HepG2 (cell line): ENCODE measurements around the gene COMP. TPM values are rescaled to one million over a fixed set of nuclear protein-coding genes. Genes with fewer than 3 reads are reported as not detected.

Experiments used
- AGO2 ChIP-seq: fragments of 200-400 bp; formaldehyde crosslinking; optimal IDR thresholded peaks from 2 replicates; pipeline ENCODE3; 2017; ENCODE audit warnings: mild to moderate bottlenecking, low read depth, low read length, moderate library complexity
- ERF ChIP-seq: IDR thresholded peaks from 2 replicates; pipeline ENCODE4 v1.6.1; 2018; ENCODE audit warnings: missing biosample characterization, missing genetic modification reagents
- ISX ChIP-seq: sonication (generic); formaldehyde crosslinking; conservative IDR thresholded peaks from 2 replicates; pipeline ENCODE4 v1.5.0; 2020; ENCODE audit warnings: missing genetic modification reagents
- NFE2L2 ChIP-seq: fragments of 150-350 bp; IDR thresholded peaks from 2 replicates; pipeline ENCODE4 v1.6.1; 2014; ENCODE audit warnings: low read length
- ZNF383 ChIP-seq: sonication (generic); formaldehyde crosslinking; IDR thresholded peaks from 2 replicates; pipeline ENCODE4 v1.4.0; 2020; ENCODE audit warnings: missing genetic modification reagents, mild to moderate bottlenecking, borderline replicate concordance
- polyA plus RNA-seq, 8 experiments: library from polyadenylated mRNA; depleted of rRNA in 3 of 8; stranded (reverse) in 7 of 8; unstranded in 1 of 8; fragments of >200 nt; fragmentation: Illumina TruSeq in 4 of 8; extraction: Trizol in 4 of 8; gene quantifications; 2 replicates each; pipeline versions ENCODE4 v1.2.1 to v1.2.3, GENCODE V29; 2011 to 2016; ENCODE audit warnings: low read depth in 4 of 8, missing spikeins in 1 of 8, mixed read lengths in 1 of 8; ENCODE audit not compliant: insufficient read depth in 1 of 8
- total RNA-seq, 5 experiments: library from RNA; depleted of rRNA; stranded (reverse); fragments of >200 nt; fragmentation: Illumina TruSeq; extraction: Trizol; gene quantifications; 2 replicates each; pipeline ENCODE4 v1.2.3, GENCODE V29; 2016; ENCODE audit warnings: low read depth in 1 of 5
- TF ChIP-seq, protein P1 (sequence below): sonication (generic); formaldehyde crosslinking; IDR thresholded peaks from 2 replicates; pipeline ENCODE4 v1.4.0; 2020; ENCODE audit warnings: mild to moderate bottlenecking, missing genetic modification reagents
- TF ChIP-seq, protein P2 (sequence below): sonication (generic); formaldehyde crosslinking; IDR thresholded peaks from 2 replicates; pipeline ENCODE4 v1.4.0; 2020; ENCODE audit warnings: missing genetic modification reagents
- TF ChIP-seq, protein P3 (sequence below): IDR thresholded peaks from 2 replicates; pipeline ENCODE4 v1.6.1; 2016; ENCODE audit warnings: low read depth
- TF ChIP-seq, protein P4 (sequence below): sonication (generic); formaldehyde crosslinking; IDR thresholded peaks from 2 replicates; pipeline ENCODE4 v1.4.0; 2020; ENCODE audit warnings: mild to moderate bottlenecking, missing genetic modification reagents, borderline replicate concordance
- TF ChIP-seq, protein P5 (sequence below): sonication (generic); formaldehyde crosslinking; IDR thresholded peaks from 2 replicates; pipeline ENCODE4 v1.8.0; 2022; ENCODE audit warnings: missing genetic modification reagents, mild to moderate bottlenecking, inconsistent platforms, borderline replicate concordance
- TF ChIP-seq, protein P6 (sequence below): sonication (generic); formaldehyde crosslinking; IDR thresholded peaks from 2 replicates; pipeline ENCODE4 v1.9.0; 2022; ENCODE audit warnings: missing genetic modification reagents, mild to moderate bottlenecking, borderline replicate concordance
- TF ChIP-seq, protein P7 (sequence below): sonication (generic); formaldehyde crosslinking; IDR thresholded peaks from 2 replicates; pipeline ENCODE4 v1.4.0; 2020; ENCODE audit warnings: missing genetic modification reagents

The COMP gene
- total and polyA plus RNA-seq, 2 of the 13 experiments (the other 11 are each of a cell fraction or from before 2014, with no cell fraction given), result 0.04 to 0.13 TPM

DNA sequence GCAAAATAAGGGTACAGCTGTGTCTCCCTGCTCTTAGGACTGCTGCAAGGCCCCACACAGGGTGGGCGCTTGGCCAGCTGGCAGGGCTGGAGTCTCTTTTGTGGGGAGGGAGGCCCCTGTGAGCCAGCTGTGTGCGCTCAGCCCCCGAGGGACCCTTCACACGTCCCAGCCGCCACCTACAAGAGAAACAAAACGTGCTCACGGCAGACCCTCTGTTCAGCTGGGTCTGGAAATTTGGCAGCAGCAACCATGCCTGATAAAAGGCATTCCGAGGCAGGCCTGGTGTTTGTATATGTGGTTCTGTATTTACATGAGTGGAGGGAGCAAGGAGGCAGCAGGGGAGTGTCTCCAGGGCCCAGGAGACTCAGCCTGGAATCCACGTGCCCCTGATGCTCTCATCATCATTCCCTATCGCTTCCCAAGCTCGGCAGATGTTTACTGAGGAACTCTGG, 57.9 kb downstream of the COMP start (continued):
- TF ChIP-seq AGO2 (no peak), ZNF383 (CRISPR knock-in tag) (no peak), ERF (CRISPR knock-in tag) (no peak), NFE2L2 (no peak), ISX (CRISPR knock-in tag) (no peak)
- TF ChIP-seq, protein P1, sequence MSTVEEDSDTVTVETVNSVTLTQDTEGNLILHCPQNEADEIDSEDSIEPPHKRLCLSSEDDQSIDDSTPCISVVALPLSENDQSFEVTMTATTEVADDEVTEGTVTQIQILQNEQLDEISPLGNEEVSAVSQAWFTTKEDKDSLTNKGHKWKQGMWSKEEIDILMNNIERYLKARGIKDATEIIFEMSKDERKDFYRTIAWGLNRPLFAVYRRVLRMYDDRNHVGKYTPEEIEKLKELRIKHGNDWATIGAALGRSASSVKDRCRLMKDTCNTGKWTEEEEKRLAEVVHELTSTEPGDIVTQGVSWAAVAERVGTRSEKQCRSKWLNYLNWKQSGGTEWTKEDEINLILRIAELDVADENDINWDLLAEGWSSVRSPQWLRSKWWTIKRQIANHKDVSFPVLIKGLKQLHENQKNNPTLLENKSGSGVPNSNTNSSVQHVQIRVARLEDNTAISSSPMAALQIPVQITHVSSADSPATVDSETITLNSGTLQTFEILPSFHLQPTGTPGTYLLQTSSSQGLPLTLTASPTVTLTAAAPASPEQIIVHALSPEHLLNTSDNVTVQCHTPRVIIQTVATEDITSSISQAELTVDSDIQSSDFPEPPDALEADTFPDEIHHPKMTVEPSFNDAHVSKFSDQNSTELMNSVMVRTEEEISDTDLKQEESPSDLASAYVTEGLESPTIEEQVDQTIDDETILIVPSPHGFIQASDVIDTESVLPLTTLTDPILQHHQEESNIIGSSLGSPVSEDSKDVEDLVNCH (CRISPR knock-in tag), result no peak
- TF ChIP-seq, protein P2, sequence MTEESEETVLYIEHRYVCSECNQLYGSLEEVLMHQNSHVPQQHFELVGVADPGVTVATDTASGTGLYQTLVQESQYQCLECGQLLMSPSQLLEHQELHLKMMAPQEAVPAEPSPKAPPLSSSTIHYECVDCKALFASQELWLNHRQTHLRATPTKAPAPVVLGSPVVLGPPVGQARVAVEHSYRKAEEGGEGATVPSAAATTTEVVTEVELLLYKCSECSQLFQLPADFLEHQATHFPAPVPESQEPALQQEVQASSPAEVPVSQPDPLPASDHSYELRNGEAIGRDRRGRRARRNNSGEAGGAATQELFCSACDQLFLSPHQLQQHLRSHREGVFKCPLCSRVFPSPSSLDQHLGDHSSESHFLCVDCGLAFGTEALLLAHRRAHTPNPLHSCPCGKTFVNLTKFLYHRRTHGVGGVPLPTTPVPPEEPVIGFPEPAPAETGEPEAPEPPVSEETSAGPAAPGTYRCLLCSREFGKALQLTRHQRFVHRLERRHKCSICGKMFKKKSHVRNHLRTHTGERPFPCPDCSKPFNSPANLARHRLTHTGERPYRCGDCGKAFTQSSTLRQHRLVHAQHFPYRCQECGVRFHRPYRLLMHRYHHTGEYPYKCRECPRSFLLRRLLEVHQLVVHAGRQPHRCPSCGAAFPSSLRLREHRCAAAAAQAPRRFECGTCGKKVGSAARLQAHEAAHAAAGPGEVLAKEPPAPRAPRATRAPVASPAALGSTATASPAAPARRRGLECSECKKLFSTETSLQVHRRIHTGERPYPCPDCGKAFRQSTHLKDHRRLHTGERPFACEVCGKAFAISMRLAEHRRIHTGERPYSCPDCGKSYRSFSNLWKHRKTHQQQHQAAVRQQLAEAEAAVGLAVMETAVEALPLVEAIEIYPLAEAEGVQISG (CRISPR knock-in tag), result no peak
- TF ChIP-seq, protein P3, sequence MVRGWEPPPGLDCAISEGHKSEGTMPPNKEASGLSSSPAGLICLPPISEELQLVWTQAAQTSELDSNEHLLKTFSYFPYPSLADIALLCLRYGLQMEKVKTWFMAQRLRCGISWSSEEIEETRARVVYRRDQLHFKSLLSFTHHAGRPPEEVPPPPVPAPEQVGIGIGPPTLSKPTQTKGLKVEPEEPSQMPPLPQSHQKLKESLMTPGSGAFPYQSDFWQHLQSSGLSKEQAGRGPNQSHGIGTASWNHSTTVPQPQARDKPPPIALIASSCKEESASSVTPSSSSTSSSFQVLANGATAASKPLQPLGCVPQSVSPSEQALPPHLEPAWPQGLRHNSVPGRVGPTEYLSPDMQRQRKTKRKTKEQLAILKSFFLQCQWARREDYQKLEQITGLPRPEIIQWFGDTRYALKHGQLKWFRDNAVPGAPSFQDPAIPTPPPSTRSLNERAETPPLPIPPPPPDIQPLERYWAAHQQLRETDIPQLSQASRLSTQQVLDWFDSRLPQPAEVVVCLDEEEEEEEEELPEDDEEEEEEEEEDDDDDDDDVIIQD (CRISPR knock-in tag), result no peak
- TF ChIP-seq, protein P4, sequence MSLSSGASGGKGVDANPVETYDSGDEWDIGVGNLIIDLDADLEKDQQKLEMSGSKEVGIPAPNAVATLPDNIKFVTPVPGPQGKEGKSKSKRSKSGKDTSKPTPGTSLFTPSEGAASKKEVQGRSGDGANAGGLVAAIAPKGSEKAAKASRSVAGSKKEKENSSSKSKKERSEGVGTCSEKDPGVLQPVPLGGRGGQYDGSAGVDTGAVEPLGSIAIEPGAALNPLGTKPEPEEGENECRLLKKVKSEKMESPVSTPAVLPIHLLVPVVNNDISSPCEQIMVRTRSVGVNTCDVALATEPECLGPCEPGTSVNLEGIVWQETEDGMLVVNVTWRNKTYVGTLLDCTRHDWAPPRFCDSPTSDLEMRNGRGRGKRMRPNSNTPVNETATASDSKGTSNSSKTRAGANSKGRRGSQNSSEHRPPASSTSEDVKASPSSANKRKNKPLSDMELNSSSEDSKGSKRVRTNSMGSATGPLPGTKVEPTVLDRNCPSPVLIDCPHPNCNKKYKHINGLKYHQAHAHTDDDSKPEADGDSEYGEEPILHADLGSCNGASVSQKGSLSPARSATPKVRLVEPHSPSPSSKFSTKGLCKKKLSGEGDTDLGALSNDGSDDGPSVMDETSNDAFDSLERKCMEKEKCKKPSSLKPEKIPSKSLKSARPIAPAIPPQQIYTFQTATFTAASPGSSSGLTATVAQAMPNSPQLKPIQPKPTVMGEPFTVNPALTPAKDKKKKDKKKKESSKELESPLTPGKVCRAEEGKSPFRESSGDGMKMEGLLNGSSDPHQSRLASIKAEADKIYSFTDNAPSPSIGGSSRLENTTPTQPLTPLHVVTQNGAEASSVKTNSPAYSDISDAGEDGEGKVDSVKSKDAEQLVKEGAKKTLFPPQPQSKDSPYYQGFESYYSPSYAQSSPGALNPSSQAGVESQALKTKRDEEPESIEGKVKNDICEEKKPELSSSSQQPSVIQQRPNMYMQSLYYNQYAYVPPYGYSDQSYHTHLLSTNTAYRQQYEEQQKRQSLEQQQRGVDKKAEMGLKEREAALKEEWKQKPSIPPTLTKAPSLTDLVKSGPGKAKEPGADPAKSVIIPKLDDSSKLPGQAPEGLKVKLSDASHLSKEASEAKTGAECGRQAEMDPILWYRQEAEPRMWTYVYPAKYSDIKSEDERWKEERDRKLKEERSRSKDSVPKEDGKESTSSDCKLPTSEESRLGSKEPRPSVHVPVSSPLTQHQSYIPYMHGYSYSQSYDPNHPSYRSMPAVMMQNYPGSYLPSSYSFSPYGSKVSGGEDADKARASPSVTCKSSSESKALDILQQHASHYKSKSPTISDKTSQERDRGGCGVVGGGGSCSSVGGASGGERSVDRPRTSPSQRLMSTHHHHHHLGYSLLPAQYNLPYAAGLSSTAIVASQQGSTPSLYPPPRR, result no peak
- TF ChIP-seq, protein P5, sequence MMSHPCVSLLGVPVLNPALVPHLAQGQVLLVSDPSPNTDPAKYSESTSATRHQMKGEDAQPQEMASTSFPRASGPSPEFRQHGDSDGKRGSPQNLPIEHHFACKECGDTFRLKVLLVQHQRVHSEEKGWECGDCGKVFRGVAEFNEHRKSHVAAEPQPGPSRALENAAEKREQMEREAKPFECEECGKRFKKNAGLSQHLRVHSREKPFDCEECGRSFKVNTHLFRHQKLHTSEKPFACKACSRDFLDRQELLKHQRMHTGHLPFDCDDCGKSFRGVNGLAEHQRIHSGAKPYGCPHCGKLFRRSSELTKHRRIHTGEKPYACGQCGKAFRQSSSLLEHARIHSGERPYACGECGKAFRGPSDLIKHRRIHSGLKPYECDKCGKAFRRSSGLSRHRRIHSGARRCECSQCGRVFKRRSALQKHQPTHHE (CRISPR knock-in tag), result no peak
- TF ChIP-seq, protein P6, sequence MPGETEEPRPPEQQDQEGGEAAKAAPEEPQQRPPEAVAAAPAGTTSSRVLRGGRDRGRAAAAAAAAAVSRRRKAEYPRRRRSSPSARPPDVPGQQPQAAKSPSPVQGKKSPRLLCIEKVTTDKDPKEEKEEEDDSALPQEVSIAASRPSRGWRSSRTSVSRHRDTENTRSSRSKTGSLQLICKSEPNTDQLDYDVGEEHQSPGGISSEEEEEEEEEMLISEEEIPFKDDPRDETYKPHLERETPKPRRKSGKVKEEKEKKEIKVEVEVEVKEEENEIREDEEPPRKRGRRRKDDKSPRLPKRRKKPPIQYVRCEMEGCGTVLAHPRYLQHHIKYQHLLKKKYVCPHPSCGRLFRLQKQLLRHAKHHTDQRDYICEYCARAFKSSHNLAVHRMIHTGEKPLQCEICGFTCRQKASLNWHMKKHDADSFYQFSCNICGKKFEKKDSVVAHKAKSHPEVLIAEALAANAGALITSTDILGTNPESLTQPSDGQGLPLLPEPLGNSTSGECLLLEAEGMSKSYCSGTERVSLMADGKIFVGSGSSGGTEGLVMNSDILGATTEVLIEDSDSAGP, result 0 out of 2 replicates have a peak, but pooled peaks have one; percentile 27
- TF ChIP-seq, protein P7, sequence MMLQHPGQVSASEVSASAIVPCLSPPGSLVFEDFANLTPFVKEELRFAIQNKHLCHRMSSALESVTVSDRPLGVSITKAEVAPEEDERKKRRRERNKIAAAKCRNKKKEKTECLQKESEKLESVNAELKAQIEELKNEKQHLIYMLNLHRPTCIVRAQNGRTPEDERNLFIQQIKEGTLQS (CRISPR knock-in tag), result no peak
- TF ChIP-seq, all 625 proteins: peak for 6
